Renal cortex interstitium (tissue), 11 donors: Measurements from ENCODE around the gene SDK2. TPM values are rescaled to one million over a fixed set of nuclear protein-coding genes. Genes with fewer than 3 reads are reported as not detected.

Source experiments
- DNase-seq, 11 donors: peaks; one replicate each; pipeline ENCODE4 v3.0.0-alpha.2; 2013; ENCODE audit warnings: low read depth in 9 of 11, low spot score in 4 of 11; ENCODE audit errors: extremely low read depth in 1 of 11
- polyA plus RNA-seq, 3 donors: library from polyadenylated mRNA; unstranded; fragments of 120-200 nt; gene quantifications; one replicate each; pipeline ENCODE4 v1.2.1, GENCODE V29; 2013; ENCODE audit not compliant: insufficient read length in 3 of 3

Gene SDK2
- polyA plus RNA-seq, 3 donors: 6.8 to 11.1 (median 9.2) TPM

- no peak for DNase-seq
Measured at GRCh38 chr17:73427198-73427597, 217.0 kb downstream of the SDK2 start.

- DNase-seq: no peak
Measured at GRCh38 chr17:73424571-73424970, 219.7 kb downstream of the SDK2 start.

- DNase-seq: no peak
Measured at GRCh38 chr17:73423806-73424205, 220.4 kb downstream of the SDK2 start.

- no peak for DNase-seq
Measured at GRCh38 chr17:73423159-73423715, 221.0 kb downstream of the SDK2 start.

- no peak for DNase-seq
Measured at GRCh38 chr17:73422121-73422520, 222.1 kb downstream of the SDK2 start.

GRCh38 chr17:73420897-73421296, 223.3 kb downstream of the SDK2 start:
- DNase-seq: no peak

- DNase-seq: peak in 5 of 11 donors; percentile 31 to 62 (median 42)
Measured at GRCh38 chr17:73419881-73420280, 224.4 kb downstream of the SDK2 start.

- DNase-seq: no peak
Measured at GRCh38 chr17:73419051-73419450, 225.2 kb downstream of the SDK2 start.

GRCh38 chr17:73415782-73416181, 228.5 kb downstream of the SDK2 start:
- no peak for DNase-seq

GRCh38 chr17:73414171-73414955, 229.9 kb downstream of the SDK2 start:
- no peak for DNase-seq

- DNase-seq: no peak
Measured at GRCh38 chr17:73412914-73413313, 231.3 kb downstream of the SDK2 start.

- DNase-seq: no peak
Measured at GRCh38 chr17:73411313-73411747, 232.9 kb downstream of the SDK2 start.

- no peak for DNase-seq
Measured at GRCh38 chr17:73410586-73411312, 233.5 kb downstream of the SDK2 start.

GRCh38 chr17:73404246-73404645, 240.0 kb downstream of the SDK2 start:
- no peak for DNase-seq

- DNase-seq: no peak
Measured at GRCh38 chr17:73402466-73402865, 241.8 kb downstream of the SDK2 start.

- peak in 6 of 11 donors; percentile 32 to 46 (median 40) for DNase-seq
Measured at GRCh38 chr17:73401911-73402310, 242.3 kb downstream of the SDK2 start.

GRCh38 chr17:73400915-73401545, 243.2 kb downstream of the SDK2 start:
- DNase-seq: no peak

GRCh38 chr17:73399056-73399455, 245.2 kb downstream of the SDK2 start:
- no peak for DNase-seq

- no peak for DNase-seq
Measured at GRCh38 chr17:73397856-73398540, 246.2 kb downstream of the SDK2 start.
